GM18868 (cell line): ENCODE data around the gene MZT2A.
"Not testable (repeated sequence)": the region's sequence is repeated elsewhere in the genome, so short reads cannot be mapped to it uniquely, and the experiment has no call there.

Experiments used
- ATAC-seq: cut with Tn5 transposase; IDR thresholded peaks from one replicate; pipeline ENCODE4 v1.9.1; 2021; ENCODE audit warnings: mild to moderate bottlenecking, moderate library complexity; ENCODE audit not compliant: unreplicated experiment

MZT2A gene

DNA sequence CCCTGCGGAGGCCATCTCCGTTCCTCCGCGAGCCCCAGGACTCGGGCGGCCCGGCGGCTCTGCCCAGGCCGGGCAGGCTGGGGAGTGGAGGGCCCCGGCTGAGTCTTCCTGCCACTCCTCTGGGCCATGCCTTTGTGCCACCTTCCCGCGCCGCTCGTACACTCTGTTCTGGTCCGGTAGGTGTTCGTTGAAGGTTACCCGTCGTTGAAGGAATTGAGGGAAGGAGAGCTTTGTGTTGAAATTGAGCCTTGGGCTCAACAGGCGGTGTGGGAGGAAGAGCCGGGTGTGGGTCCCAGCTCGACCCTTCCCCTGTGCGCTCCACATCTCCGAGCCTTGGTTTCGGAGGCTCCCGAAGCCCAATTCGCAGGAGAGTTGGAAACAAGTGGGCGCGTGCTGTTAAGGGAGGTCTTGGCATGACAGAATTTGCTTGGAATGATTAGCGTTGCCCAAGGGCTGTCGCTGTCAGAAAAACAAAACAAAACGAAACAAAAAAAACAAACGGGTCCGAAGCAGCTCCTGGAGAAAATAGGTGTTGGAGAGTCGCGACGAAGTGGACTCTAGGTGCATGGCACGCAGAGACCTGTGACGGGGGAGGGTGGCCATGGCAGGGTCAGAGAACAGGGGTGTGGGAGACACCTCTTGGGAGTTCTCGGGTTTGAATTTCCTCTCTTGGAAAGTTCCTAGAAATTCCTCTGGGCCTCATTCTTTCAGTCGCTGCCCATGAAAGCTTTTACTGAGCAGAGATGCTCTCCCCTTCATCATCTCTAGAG lies 1.2 kb upstream of the MZT2A start:
- ATAC-seq: peak; percentile 13

DNA sequence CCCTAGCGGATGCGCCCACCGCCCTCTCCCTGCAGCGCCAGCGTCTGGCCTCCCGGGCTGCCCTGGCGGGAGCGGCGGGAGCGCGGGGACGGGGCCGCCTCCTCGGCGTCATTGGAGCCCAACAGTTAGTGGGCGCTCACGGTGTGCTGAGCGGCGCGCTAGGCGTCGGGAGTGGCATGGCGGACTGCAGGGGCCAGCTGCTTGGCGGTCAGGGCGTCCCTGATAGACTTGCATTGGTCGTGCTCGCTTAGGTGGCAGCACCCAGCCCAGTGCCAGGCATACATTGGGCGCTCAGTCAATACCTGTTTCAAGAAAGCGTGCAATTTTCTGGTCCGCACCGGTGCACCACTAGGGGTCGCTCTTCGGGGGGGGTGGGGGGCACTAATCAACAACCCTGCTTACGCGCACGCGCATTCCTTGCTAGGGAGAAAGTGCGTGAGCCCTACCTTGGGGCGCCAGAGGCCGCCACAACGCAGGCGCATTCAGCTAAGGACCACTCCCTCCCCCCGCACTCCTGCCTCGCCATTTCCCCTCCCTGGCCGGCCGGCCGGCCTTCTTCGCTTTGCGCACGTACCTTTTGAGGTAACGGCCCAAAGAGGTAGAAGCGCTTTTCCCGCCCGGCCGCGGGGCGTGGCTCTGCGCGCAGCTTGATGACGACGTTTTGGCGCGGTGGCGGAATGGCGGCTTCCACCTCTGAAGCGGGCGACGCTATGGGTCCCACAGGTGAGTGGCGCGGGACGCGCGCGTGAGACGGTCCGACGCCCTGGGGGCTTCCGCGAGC lies 411 bp upstream of the MZT2A start:
- ATAC-seq: peak; percentile 81

DNA sequence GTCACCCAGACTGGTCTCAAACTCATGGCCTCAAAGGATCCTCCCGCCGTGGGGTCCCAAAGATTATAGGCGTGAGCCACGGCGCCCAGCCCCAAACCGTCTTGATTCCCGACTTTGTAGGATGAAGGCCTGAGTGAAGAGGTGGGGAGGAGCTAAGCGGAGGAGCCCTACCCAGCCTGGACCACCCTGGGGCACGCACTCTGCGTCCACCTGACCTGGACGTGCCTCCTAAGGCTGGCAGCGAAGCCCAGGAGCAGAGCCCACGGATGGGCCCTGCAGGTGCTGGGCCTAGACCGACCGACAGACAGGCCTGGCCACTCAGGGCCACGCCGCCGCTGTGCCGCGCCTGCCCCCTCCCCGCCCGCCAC lies 744 bp downstream of the MZT2A start:
- ATAC-seq: peak; percentile 0

DNA sequence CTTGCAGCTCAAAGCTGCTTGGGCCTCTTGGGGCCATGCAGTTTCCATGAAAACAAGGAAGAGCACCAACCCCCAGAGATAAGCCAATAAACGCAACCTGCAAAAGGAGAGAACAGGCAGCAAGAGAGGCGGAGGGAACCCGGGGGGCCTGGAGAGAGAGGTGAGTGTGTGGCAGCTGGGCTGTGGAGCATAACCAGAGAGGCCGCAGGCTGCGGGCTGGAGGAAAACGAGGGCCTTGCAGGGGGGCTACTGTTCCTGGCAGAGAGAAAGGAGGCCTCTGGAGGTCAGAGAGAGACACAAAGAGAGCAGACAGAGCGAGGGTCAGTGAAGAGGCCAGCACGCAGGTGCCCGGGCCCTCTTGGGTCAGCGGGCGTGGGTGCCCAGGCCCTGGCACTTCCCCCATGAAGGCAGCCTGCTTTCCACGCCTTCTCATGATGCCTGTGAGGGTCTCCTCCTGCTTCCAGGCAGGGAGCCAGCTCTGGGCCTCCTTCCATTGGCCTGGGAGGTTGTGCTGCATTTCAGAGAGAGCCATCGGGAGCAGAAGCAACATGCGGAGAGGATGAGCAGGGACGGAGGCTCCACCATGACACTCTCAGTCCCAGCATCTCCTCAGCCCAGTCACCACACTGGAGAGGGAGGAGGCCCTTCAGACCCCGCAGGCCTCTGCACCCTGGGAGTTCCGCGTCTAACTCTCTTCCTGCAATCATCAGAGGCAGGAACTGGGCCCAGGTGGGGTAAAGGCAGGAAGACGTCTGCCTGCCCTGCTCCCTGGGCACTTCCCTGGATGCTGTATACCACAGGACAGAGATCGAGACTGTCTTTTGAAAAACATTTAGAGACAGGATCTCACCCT lies 1.4 kb downstream of the MZT2A start:
- ATAC-seq: not testable (repeated sequence)

DNA sequence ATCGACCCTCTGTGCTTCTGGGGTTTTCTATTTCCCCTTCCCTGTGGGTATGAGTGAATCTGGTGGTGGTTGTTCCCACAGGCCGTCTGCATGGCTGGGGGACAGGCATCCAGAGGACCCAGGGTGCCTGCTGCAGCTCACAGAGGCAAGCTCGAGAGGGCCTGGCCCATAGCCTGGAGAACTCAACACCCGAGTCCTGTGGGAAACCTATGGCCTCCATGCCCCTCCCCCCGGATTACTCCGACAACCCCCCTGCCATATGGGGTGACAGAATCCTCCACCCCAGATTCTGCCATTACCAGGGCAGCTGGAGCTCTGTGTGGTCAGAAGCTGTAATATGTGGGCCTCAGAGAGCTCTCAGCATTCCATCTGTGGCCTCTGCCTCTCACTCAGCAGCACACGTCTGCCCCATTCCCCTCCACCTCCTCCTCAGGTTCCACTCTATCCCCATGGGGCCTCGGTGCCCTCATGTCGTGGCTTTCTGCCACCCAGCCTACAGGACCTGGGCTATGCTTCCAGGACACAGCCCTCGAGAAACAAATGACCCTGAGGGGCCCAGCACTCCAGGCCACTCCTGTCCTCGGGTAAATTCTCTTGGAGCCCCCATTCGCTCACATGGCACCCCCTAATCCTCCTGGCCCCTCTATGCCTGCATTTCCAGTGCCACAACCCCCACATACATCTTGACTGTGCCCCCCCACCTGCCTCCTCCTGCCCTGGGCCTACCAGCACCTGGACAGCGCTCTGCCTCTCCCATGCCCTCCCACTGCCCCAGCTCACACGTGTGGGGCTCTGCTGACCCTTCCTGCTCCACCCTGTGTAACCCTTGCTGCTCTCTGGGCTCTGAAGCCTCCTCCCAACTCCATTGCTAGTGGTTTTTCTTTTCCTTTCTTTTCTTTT lies 3.6 kb downstream of the MZT2A start:
- no peak for ATAC-seq

DNA sequence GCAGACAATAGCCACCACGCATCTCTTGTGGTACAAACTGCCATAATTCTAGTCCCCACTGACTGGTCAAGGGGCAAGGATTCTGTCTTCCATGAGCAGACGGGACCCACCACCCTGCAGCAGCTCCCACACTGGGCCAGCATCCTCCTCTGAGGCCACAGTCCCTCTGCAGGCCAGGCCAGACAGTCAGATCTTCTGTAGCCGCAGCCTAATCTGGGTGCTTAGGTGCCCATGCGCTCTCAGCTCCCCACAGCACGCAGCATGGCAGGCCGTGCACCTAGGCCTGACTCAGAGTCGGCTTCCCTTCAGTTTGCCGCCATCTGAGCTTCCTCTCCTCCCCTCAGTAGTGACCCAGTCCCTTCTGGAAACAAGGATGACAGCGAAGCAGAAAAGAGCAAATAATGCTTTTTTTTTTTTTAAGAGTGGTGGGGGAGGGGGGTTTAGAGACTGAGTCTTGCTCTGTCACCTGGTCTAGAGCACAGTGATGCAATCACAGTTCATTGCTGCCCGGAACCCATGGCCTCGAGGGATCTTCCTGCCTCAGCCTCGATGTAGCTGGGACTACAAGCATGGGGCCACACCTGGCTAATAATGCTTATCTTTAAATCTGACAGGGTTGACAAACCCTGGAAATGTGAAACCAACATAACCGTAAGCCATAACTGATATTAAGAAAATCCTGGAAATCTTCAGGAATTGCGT lies 5.8 kb downstream of the MZT2A start:
- not testable (repeated sequence) for ATAC-seq

DNA sequence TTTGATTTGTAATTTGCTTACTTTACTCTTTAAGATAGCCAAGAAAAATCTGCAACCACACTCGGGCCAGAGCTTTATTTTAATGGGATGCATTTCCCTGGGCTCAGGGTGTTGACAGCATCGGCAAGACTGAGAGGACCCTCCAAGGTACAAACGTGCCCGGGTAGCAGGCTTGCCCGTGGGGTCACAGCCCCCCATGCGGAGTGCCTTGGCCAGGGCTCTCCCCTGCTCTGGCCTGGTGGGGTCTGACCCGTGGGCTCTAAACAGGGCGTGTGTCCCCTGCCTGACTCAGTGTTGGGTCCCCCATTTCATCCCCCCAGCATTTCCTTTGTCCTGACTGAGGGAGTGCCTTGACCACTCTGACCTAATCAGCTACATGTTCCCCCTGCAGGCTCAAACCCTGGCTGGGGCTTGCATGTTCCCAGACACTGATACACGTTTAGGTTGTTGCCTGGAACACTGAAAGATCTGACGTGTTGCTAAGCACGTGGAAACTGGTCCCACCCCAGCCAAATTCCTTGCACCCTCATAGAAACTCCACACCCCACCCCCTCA lies 7.2 kb downstream of the MZT2A start:
- not testable (repeated sequence) for ATAC-seq

DNA sequence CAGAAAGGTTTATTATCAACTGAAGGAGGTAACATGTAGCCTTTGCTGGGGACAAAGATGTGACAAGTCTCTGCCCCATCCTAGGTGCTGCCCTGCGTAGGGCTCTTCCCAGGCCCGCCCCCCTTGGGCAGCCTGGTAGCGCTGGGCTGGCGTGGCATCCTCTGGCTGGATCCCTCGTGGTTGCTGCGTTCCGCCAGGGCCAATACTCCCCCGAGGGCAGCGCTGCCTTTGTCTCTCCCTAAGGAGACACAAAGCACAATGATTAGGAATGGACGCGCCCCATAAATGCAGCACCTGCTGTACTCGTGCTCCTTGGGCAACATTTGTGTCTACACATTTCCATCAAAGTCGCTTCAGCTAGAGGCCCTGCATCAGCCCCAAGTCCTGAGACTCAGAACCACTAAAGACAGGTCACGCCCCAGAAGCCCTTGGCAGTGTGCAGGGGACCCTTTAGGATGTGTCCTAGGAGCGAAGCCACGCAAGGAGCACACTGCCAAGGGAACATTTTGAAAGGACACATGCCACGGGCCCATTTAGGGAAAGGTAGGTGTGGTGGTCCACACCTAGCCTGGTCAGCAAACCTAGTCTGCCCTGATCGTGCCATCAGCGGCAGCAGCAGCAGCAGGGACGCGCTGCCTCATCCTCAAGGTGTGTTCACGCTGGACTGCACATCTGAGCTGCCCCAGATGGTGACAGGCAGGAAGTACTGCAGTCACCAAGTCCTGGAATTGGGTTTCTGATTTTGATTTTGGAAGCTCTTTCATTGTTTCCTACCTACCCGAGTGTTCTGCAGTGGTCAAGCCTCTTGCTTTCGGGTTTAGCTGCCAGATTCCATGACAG lies 8.0 kb downstream of the MZT2A start:
- ATAC-seq: not testable (repeated sequence)

DNA sequence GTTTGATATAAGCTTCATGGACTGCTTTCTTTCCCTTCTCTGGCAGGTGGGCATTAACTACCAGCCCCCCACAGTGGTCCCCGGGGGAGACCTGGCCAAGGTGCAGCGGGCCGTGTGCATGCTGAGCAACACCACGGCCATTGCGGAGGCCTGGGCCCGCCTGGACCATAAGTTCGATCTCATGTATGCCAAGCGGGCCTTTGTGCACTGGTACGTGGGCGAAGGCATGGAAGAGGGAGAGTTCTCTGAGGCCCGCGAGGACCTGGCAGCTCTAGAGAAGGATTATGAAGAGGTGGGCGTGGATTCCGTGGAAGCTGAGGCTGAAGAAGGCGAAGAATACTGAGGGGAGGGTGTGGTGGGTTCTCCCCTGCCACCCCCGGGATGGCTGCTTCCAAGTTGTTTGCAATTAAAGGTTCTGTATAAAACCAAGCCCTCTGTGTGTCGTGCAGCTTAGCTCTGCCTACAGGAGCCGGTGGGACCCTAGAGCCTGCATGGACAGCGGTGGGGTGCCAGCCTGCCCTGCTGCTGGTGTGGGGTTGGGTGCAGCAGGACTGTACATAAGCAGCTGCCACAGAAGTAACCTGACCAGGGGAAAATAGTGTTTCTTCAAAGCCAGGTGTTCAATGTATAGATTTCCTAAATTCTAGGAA lies 9.6 kb downstream of the MZT2A start:
- ATAC-seq: not testable (repeated sequence)

DNA sequence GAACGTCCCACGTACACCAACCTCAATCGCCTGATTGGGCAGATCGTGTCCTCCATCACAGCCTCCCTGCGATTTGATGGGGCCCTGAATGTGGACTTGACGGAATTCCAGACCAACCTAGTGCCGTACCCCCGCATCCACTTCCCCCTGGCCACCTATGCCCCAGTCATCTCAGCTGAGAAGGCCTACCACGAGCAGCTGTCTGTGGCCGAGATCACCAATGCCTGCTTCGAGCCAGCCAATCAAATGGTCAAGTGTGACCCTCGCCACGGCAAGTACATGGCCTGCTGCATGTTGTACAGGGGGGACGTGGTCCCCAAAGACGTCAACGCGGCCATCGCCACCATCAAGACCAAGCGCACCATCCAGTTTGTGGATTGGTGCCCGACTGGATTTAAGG lies 11.8 kb downstream of the MZT2A start:
- not testable (repeated sequence) for ATAC-seq

DNA sequence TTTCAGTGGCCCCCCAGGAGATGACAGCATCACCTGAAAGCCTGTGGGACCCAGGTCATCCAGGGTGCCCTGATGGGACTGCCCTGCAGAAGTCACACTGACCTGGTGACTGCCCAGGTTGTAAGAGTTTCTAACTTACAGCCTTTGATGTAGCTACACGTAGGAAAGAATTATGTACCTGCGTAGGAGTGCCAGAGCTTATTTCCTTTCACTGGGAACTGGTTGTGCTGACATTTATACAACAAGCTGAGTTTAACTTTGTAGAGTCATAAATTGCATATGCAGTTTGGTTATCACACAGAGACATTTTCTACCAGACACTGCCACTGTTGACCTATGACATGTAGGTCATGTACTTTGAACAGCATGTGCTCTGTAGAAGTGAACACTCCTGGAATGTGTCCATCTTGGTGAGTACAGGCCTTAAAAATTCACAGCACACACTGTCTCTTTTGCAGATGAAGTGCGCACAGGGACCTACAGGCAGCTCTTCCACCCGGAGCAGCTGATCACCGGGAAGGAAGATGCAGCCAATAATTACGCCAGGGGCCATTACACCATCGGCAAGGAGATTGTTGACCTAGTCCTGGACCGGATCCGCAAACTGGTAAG lies 13.2 kb downstream of the MZT2A start:
- not testable (repeated sequence) for ATAC-seq

DNA sequence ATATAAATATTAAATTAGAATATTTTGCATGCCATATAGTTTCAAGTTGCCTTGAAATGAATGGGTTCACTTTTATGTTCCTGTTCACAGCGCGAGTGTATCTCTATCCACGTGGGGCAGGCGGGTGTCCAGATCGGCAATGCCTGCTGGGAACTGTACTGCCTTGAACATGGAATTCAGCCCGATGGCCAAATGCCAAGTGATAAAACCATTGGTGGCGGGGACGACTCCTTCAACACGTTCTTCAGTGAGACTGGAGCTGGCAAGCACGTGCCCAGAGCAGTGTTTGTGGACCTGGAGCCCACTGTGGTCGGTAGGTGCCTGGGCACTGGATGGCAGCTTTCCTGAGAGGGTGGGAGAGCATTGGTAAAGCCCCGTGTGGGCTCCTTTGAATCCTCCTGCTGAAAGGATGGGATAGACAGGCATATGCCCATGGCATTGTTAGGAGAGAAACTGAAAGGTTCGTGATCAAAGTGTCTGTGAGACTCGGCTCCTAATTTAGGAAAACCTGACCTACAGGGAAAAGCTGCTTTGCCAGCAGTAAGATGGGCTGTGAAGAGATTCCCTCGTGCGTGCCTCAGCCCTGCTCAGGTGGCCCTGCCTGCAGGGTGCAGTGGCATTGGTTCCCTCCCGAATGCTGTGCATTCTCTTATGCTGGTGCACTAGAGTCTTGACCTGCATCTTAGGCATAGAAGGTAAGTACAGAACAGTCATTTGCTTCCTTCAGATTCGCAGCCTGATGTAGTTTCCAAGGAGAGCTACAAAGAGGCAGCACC lies 13.9 kb downstream of the MZT2A start:
- ATAC-seq: not testable (repeated sequence)

DNA sequence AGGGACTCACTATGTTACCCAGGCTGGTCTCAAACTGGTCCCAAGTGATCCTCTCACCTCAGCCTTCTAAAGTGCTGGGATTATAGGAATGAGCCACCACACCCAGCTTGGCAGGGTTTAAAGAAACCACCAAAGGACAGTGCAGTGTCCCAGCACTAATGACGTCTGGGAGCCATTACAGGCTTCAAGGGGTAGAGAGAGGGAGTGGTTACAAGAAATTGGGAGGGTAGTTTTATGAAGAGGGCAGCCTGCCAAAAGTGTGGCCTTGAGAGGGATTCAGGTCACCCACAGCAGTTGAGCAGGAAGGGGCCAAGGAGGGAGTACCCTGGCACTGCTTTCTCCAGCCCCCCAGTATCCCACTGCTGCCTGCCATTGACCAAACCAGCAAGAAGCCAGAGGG lies 15.0 kb downstream of the MZT2A start:
- not testable (repeated sequence) for ATAC-seq

DNA sequence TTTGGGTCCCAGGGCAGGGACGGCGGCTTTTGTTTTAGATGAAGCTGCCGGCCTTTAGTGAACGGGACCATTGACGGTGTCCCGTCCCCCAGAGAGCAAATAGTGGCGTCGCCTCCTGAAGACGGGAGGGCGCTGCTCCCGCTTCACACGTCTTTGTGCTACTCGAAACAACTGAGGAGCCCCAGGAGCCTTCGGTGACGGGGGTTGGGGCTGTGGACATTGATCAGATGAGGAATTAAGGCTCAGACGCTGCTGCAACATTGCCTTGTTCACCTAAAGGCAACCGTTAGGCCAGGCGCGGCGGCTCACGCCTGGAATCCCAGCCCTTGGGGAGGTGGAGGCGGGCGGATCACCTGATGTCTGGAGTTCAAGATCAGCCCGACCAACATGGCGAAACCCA lies 15.8 kb downstream of the MZT2A start:
- ATAC-seq: not testable (repeated sequence)

DNA sequence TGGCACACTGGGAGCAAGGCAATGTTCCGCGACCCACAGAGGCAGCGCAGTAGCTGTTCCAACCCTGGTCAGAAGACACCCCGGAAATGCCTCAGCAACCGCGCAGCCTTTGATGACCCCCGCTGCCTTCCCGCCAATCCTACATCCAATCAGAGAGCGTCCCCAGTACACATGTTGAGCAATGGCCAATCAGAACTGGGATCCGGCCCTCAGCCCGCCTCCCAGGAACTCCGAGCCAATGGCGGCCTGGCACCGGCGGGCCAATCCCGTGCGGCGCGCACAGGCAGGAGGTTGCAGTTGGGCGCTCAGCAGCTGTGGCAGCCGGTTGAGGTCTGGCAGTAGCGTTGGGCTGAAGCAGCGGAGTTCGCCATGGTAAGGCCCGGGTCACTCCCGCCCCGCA lies 16.4 kb downstream of the MZT2A start, which contains the start of gene TUBA3D:
TSS of gene TUBA3D (plus strand) at position 289 of the 400 bp plus-strand sequence. CDS start at position 370, 81 bp downstream.
- ATAC-seq: no peak

DNA sequence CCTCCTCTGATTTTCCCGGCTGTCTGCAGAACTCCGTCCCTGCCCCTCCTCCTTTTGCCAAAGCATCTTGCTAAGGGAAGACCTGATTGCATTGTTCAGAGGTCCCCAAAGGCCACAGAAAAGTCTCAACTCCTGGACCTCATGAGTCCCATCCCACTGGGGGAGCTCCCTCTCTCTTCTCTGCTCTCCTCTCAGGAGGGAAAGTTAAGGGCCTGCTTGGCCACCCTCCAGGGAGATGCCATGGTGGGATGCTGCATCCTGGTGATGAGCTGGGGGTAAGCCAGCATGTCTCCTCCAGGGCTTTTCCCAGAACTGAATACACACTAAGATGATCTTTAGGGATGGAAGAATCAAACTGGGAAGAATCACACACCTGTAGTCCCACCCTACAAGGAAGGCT lies 18.9 kb downstream of the MZT2A start:
- ATAC-seq: not testable (repeated sequence)

DNA sequence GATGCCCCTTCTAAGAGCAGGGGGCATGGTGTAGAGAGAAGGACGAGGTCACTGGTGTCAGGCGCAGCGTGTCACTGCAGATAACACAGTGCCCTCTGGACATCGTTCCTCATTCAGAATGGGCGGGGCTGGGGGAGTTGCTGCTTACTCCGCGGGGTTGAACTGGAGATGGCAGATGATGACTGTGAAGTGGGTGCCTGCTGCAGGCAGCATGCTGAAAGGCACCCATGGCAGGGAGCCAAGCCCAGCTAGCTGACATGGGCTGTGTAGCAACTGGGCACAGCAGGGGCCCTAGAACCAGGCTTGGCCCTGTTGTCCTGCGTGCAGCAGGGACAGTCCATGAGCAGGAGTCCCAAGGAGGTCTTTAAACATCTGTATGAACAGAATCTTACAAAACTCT lies 20.6 kb downstream of the MZT2A start:
- ATAC-seq: not testable (repeated sequence)
